Liver (tissue), 3 donors: ENCODE results near the gene PAPOLB.

Source experiments
- EGR1 ChIP-seq, 2 donors: IDR thresholded peaks; 2 replicates each; pipeline ENCODE4 v1.6.1; 2016 to 2018; ENCODE audit warnings: antibody characterized with exemption in 2 of 2, low read depth in 2 of 2
- FOXA1 ChIP-seq: IDR thresholded peaks from 2 replicates; pipeline ENCODE4 v1.6.1; 2016; ENCODE audit warnings: antibody characterized with exemption
- GABPA ChIP-seq, 2 donors: IDR thresholded peaks in 1 of 2; conservative IDR thresholded peaks in 1 of 2; 2 replicates each; pipeline ENCODE4 v1.6.1; 2016; ENCODE audit warnings: antibody characterized with exemption in 2 of 2, mild to moderate bottlenecking in 1 of 2, moderate library complexity in 1 of 2
- HNF4G ChIP-seq: IDR thresholded peaks from 2 replicates; pipeline ENCODE4 v1.6.1; 2016; ENCODE audit warnings: antibody characterized with exemption
- JUND ChIP-seq, 2 donors: IDR thresholded peaks; 2 replicates each; pipeline ENCODE4 v1.6.1; 2016; ENCODE audit warnings: antibody characterized with exemption in 2 of 2
- RAD21 ChIP-seq, 2 donors: IDR thresholded peaks; 2 replicates each; pipeline ENCODE4 v1.6.1; 2016; ENCODE audit warnings: antibody characterized with exemption in 2 of 2, mild to moderate bottlenecking in 2 of 2
- REST ChIP-seq: IDR thresholded peaks from 2 replicates; pipeline ENCODE4 v1.6.1; 2016; ENCODE audit warnings: antibody characterized with exemption, mild to moderate bottlenecking
- SP1 ChIP-seq: IDR thresholded peaks from 2 replicates; pipeline ENCODE4 v1.6.1; 2018; ENCODE audit warnings: antibody characterized with exemption, mild to moderate bottlenecking
- TAF1 ChIP-seq: conservative IDR thresholded peaks from 2 replicates; pipeline ENCODE4 v1.6.1; 2016; ENCODE audit warnings: antibody characterized with exemption, mild to moderate bottlenecking
- YY1 ChIP-seq: IDR thresholded peaks from 2 replicates; pipeline ENCODE4 v1.6.1; 2016; ENCODE audit warnings: antibody characterized with exemption, mild to moderate bottlenecking
- TF ChIP-seq, protein P1 (sequence below): fragments of 150-350 bp; IDR thresholded peaks from 2 replicates; pipeline ENCODE4 v1.5.1; 2017; ENCODE audit warnings: improper control_type of control experiment, low read depth, low read length; ENCODE audit not compliant: missing input control
- TF ChIP-seq, protein P2 (sequence below): IDR thresholded peaks from 2 replicates; pipeline ENCODE4 v1.6.1; 2016; ENCODE audit warnings: antibody characterized with exemption
- TF ChIP-seq, protein P3 (sequence below): IDR thresholded peaks from 2 replicates; pipeline ENCODE4 v1.6.1; 2016; ENCODE audit warnings: antibody characterized with exemption
- donor health status: healthy.
- donor health status: healthy.

GRCh38 chr7:4837803-4838625, 23.8 kb downstream of the PAPOLB start:
- TF ChIP-seq, protein P1, sequence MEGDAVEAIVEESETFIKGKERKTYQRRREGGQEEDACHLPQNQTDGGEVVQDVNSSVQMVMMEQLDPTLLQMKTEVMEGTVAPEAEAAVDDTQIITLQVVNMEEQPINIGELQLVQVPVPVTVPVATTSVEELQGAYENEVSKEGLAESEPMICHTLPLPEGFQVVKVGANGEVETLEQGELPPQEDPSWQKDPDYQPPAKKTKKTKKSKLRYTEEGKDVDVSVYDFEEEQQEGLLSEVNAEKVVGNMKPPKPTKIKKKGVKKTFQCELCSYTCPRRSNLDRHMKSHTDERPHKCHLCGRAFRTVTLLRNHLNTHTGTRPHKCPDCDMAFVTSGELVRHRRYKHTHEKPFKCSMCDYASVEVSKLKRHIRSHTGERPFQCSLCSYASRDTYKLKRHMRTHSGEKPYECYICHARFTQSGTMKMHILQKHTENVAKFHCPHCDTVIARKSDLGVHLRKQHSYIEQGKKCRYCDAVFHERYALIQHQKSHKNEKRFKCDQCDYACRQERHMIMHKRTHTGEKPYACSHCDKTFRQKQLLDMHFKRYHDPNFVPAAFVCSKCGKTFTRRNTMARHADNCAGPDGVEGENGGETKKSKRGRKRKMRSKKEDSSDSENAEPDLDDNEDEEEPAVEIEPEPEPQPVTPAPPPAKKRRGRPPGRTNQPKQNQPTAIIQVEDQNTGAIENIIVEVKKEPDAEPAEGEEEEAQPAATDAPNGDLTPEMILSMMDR: no peak
- TF ChIP-seq EGR1 (IDR thresholded peaks at IDR 0.05; ENCODE audit: low read depth in 2 of 2) (no peak), GABPA (IDR thresholded peaks at IDR 0.05 in 1 of 2, conservative IDR thresholded peaks at IDR 0.05 in 1 of 2) (no peak), TAF1 (no peak), YY1 (no peak), JUND (IDR thresholded peaks at IDR 0.05) (no peak), REST (no peak), RAD21 (IDR thresholded peaks at IDR 0.05) (no peak), FOXA1 (no peak), SP1 (no peak), HNF4G (no peak)
- TF ChIP-seq, protein P2, sequence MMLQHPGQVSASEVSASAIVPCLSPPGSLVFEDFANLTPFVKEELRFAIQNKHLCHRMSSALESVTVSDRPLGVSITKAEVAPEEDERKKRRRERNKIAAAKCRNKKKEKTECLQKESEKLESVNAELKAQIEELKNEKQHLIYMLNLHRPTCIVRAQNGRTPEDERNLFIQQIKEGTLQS: no peak
- TF ChIP-seq, protein P3, sequence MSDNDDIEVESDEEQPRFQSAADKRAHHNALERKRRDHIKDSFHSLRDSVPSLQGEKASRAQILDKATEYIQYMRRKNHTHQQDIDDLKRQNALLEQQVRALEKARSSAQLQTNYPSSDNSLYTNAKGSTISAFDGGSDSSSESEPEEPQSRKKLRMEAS: no peak
